PC-3 (cell line): ENCODE data around the gene HENMT1. TPM values are rescaled to one million over a fixed set of nuclear protein-coding genes. Genes with fewer than 3 reads are reported as not detected.

Experiments
- ATAC-seq: fragments of 200-7000 bp; cut with Tn5 transposase; 2 replicates; pipeline ENCODE4 v1.9.1; 2020; ENCODE audit warnings: mild to moderate bottlenecking, moderate library complexity
- BruUV-seq: library from RNA; stranded (reverse); fragments of 400-500 nt; replicated peaks from 2 replicates; lab custom pipeline; 2021; lab: Mats Ljungman, UMichigan
- CTCF ChIA-PET: fragments of 300-600 bp; sonication (Branson Sonifier 250); formaldehyde crosslinking; loops from one replicate; lab custom pipeline; 2022; ENCODE audit warnings: antibody characterized with exemption; lab: Charles Lee
- POLR2A ChIA-PET: fragments of 300-600 bp; sonication (Branson Sonifier 250); formaldehyde crosslinking; loops from one replicate; lab custom pipeline; 2022; ENCODE audit warnings: antibody characterized with exemption; ENCODE audit not compliant: unreplicated experiment; lab: Charles Lee
- DNase-seq: peaks from one replicate; pipeline ENCODE4 v3.0.0-alpha.2; 2015
- H2AFZ ChIP-seq: fragments of 300-600 bp; sonication (generic); 2 replicates; pipeline ENCODE4 v1.6.0; 2016; ENCODE audit warnings: antibody characterized with exemption, low read length
- H3F3A ChIP-seq: fragments of 300-600 bp; sonication (generic); one replicate; pipeline ENCODE4 v1.6.0; 2017; ENCODE audit warnings: antibody characterized with exemption, low read length, control low read depth, mild to moderate bottlenecking; ENCODE audit not compliant: unreplicated experiment
- H3K27ac ChIP-seq: fragments of 300-600 bp; sonication (generic); 2 replicates; pipeline ENCODE4 v1.5.1; 2016; ENCODE audit warnings: mild to moderate bottlenecking, low read length
- H3K27me3 ChIP-seq: fragments of 300-600 bp; sonication (generic); 2 replicates; pipeline ENCODE4 v1.6.1; 2016; ENCODE audit warnings: low read length, mixed read lengths
- H3K36me3 ChIP-seq: fragments of 300-600 bp; sonication (generic); 2 replicates; pipeline ENCODE4 v1.6.1; 2016; ENCODE audit warnings: low read depth, mixed run types, low read length, mixed read lengths
- H3K4me1 ChIP-seq: fragments of 300-600 bp; sonication (generic); 2 replicates; pipeline ENCODE4 v1.5.1; 2016; ENCODE audit warnings: low read length; ENCODE audit not compliant: insufficient read depth
- H3K4me2 ChIP-seq: fragments of 300-600 bp; sonication (generic); 2 replicates; pipeline ENCODE4 v1.6.0; 2016; ENCODE audit warnings: low read length
- H3K4me3 ChIP-seq: fragments of 300-600 bp; sonication (generic); 2 replicates; pipeline ENCODE4 v1.5.1; 2016; ENCODE audit warnings: mild to moderate bottlenecking, low read length, mixed read lengths
- H3K79me2 ChIP-seq: fragments of 300-600 bp; sonication (generic); 2 replicates; pipeline ENCODE4 v1.6.1; 2017; ENCODE audit warnings: low read length, mixed read lengths
- H3K9ac ChIP-seq: fragments of 300-600 bp; sonication (generic); 2 replicates; pipeline ENCODE4 v1.6.0; 2016; ENCODE audit warnings: mild to moderate bottlenecking, low read length
- H3K9me2 ChIP-seq: fragments of 300-600 bp; sonication (generic); replicated peaks from 2 replicates; pipeline ENCODE4 v1.6.1; 2016; ENCODE audit warnings: mixed run types, low read length, mixed read lengths
- H3K9me3 ChIP-seq: fragments of 300-600 bp; sonication (generic); 2 replicates; pipeline ENCODE4 v1.6.1; 2016; ENCODE audit warnings: low read length, mixed read lengths
- H4K20me1 ChIP-seq: fragments of 300-600 bp; sonication (generic); 2 replicates; pipeline ENCODE4 v1.6.1; 2016; ENCODE audit warnings: low read length, mixed read lengths
- EZH2 ChIP-seq: fragments of 300-600 bp; sonication (generic); IDR thresholded peaks from one replicate; pipeline ENCODE4 v1.6.1; 2017; ENCODE audit warnings: antibody characterized with exemption, mild to moderate bottlenecking, low read length; ENCODE audit not compliant: unreplicated experiment
- EZH2phosphoT487 ChIP-seq: fragments of 300-600 bp; sonication (generic); IDR thresholded peaks from 2 replicates; pipeline ENCODE4 v1.6.1; 2018; ENCODE audit warnings: mild to moderate bottlenecking, antibody characterized with exemption, low read length, borderline replicate concordance
- intact Hi-C: fragments of 100-400 bp; cut with micrococcal nuclease; formaldehyde crosslinking; loops from 2 replicates; pipeline ENCODE4 v1.9.0; 2023
- total RNA-seq: library from RNA; depleted of rRNA; stranded (reverse); fragments of >200 nt; gene quantifications from 2 replicates; pipeline ENCODE4 v1.2.3, GENCODE V29; 2014
- TF ChIP-seq, protein P1 (sequence below): fragments of 300-600 bp; sonication (generic); conservative IDR thresholded peaks from 2 replicates; pipeline ENCODE4 v1.5.1; 2017; ENCODE audit warnings: antibody characterized with exemption, low read depth, mild to moderate bottlenecking, low read length

Gene HENMT1
- total RNA-seq, 1 experiment from 2014 or later = 1.3 TPM

- BruUV-seq = no TSS peak
- H3K79me2 ChIP-seq = peaks cover 9% of the 10 kb centered on the region
Observed at GRCh38 chr1:108701176-108701849, 40.4 kb upstream of the HENMT1 start.

DNA sequence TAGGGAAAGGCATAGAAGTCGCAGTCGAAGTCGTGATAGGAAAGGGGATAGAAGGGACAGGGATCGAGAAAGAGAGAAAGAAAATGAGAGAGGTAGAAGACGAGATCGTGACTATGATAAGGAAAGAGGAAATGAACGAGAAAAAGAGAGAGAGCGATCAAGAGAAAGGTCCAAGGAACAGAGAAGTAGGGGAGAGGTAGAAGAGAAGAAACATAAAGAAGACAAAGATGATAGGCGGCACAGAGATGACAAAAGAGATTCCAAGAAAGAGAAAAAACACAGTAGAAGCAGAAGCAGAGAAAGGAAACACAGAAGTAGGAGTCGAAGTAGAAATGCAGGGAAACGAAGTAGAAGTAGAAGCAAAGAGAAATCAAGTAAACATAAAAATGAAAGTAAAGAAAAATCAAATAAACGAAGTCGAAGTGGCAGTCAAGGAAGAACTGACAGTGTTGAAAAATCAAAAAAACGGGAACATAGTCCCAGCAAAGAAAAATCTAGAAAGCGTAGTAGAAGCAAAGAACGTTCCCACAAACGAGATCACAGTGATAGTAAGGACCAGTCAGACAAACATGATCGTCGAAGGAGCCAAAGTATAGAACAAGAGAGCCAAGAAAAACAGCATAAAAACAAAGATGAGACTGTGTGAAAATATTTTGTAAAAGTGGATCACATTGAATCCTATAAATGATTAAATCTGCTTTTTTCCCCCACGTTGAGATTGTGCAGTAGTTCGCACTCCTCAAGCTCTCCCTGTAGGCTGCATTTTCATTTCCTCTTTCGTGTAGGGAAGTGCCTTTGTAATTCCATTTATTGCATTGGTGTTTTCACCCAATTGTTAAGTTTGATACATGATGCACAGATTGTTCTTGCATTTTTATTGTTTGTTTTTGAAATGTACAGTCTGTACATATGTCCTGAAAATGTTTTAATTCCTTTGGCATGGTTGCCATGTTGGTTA, 38.8 kb upstream of the HENMT1 start:
- TF ChIP-seq, protein P1, sequence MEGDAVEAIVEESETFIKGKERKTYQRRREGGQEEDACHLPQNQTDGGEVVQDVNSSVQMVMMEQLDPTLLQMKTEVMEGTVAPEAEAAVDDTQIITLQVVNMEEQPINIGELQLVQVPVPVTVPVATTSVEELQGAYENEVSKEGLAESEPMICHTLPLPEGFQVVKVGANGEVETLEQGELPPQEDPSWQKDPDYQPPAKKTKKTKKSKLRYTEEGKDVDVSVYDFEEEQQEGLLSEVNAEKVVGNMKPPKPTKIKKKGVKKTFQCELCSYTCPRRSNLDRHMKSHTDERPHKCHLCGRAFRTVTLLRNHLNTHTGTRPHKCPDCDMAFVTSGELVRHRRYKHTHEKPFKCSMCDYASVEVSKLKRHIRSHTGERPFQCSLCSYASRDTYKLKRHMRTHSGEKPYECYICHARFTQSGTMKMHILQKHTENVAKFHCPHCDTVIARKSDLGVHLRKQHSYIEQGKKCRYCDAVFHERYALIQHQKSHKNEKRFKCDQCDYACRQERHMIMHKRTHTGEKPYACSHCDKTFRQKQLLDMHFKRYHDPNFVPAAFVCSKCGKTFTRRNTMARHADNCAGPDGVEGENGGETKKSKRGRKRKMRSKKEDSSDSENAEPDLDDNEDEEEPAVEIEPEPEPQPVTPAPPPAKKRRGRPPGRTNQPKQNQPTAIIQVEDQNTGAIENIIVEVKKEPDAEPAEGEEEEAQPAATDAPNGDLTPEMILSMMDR = no peak
- TF ChIP-seq EZH2phosphoT487 (no peak), EZH2 (no peak)
- ChIA-PET CTCF (interaction anchor here (0.6 kb wide), 1 partner anchor 15 kb away, joined by 3 read pairs; no protein-coding TSS in a partner anchor), POLR2A (no interaction called here)
- intact Hi-C loops = no loop called here
- DNase-seq (no peak), ATAC-seq (no peak)
- BruUV-seq = TSS peak; percentile 48
- Histone ChIP-seq H3K9me2 (no peaks in the 10 kb centered on the region), H3K36me3 (peaks cover 68% of the 10 kb centered on the region), H3K4me2 (no peak overlapping the region), H3F3A (peaks cover 22% of the 10 kb centered on the region), H2AFZ (no peak overlapping the region), H3K27me3 (no peaks in the 10 kb centered on the region), H3K4me1 (peaks cover 22% of the 10 kb centered on the region), H3K4me3 (no peak overlapping the region), H4K20me1 (peaks cover 25% of the 10 kb centered on the region), H3K27ac (no peak overlapping the region), H3K9ac (no peak overlapping the region), H3K79me2 (peaks cover 26% of the 10 kb centered on the region), H3K9me3 (no peaks in the 10 kb centered on the region)

More at GRCh38 chr1:108701176-108701849, 40.4 kb upstream of the HENMT1 start:
- POLR2A ChIA-PET = no interaction called here
- H3K27me3 ChIP-seq = no peaks in the 10 kb centered on the region
- peaks cover 56% of the 10 kb centered on the region for H3K36me3 ChIP-seq
- peaks cover 8% of the 10 kb centered on the region for H4K20me1 ChIP-seq
- no peaks in the 10 kb centered on the region for H3K9me2 ChIP-seq
- no peak overlapping the region for H3K4me3 ChIP-seq
- DNase-seq (no peak), ATAC-seq (no peak)
- H3K4me2 ChIP-seq = no peak overlapping the region
- intact Hi-C loops = no loop called here
- H3K9me3 ChIP-seq = no peaks in the 10 kb centered on the region
- H2AFZ ChIP-seq = no peak overlapping the region
- no peak for TF ChIP-seq EZH2phosphoT487
- H3F3A ChIP-seq = peaks cover 22% of the 10 kb centered on the region
- no peak overlapping the region for H3K27ac ChIP-seq
- H3K4me1 ChIP-seq = peaks cover 16% of the 10 kb centered on the region
- H3K9ac ChIP-seq = no peak overlapping the region
- CTCF ChIA-PET = no interaction called here

DNA sequence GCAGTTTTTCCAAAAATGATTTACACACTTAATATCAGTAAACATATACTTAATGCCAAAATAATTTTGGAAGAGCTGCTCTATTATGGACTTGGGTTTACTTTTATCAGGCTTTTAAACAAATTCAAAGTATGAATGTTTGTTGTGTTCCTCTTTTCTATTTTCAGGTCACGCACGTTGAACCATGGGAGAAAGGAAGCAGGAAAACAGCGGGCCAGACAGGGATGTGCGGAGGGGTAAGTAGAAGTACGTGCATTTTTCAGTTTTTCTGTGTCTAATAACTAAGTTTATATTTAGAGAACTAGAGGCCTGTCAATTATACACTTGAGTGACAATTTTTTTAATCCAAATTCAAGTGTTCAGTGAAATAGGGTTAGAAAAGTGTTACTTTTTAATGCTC, 34.6 kb upstream of the HENMT1 start:
- intact Hi-C loops = no loop called here
- Histone ChIP-seq H3K79me2 (peaks cover 65% of the 10 kb centered on the region), H3K9me2 (no peaks in the 10 kb centered on the region), H2AFZ (no peak overlapping the region), H3K27me3 (no peaks in the 10 kb centered on the region), H3K9ac (no peak overlapping the region), H4K20me1 (peaks cover 43% of the 10 kb centered on the region), H3K4me1 (peaks cover 17% of the 10 kb centered on the region), H3K36me3 (peaks cover 58% of the 10 kb centered on the region), H3K4me3 (peak overlapping the region; percentile 100; the same call in 1 of the 2 replicates), H3K27ac (no peak overlapping the region), H3K4me2 (peak overlapping the region; percentile 97; the same call in 1 of the 2 replicates), H3K9me3 (no peaks in the 10 kb centered on the region), H3F3A (peaks cover 1% of the 10 kb centered on the region)
- TF ChIP-seq EZH2 (no peak), EZH2phosphoT487 (no peak)
- TF ChIP-seq, protein P1 = no peak
- ChIA-PET POLR2A (no interaction called here), CTCF (no interaction called here)
- BruUV-seq = no TSS peak
- DNase-seq = no peak
- no peak for ATAC-seq
